ENCODE results near the gene LMBR1.
"Not testable (repeated sequence)": the region's sequence is repeated elsewhere in the genome, so short reads cannot be mapped to it uniquely, and the experiment has no call there.

Gene LMBR1

DNA sequence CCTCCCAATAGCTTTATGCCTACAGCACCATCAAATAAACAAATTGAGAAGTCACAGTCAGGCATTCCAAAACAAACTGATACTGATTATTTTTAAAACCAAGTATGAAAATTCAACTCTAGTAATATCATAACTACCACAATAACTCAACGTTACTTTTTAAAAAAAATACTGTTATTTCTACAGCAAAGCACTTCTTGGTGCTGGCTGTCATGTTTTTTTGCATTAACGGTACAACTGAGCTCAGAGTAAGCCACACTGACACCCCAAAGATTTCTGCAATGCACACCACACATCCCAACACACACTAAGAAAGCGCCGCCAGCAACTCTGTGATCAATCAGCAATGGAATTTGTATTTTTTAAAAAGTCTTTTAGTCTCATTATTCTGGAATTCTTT, 138.8 kb downstream of the LMBR1 start:
- no peak for DNase-seq (ENCODE audit: low read depth in 2 of 2)

DNA sequence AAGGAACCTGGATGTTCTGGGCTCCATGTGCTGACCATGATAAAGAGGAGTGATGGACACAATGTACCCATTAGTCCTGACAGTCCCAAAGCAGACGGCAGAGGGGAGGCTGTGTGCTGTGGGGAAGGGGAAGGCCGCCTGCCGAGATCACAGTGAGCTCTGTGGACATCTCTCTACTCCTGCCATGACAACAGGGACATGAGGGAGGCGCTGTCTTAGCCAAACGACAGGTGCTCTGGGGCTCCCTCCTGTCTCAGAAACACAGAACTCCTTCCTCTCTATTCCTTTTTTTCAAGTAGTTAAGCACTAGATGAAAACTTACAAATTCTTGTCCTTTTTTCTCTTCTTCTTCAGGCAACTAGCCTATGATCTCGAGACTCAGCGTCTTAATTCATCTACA, 139.4 kb downstream of the LMBR1 start:
- no peak for DNase-seq (ENCODE audit: low read depth in 2 of 2)

- DNase-seq (ENCODE audit: low read depth in 2 of 2) = no peak
Observed at GRCh38 chr7:156753229-156753560, 139.8 kb downstream of the LMBR1 start.

DNA sequence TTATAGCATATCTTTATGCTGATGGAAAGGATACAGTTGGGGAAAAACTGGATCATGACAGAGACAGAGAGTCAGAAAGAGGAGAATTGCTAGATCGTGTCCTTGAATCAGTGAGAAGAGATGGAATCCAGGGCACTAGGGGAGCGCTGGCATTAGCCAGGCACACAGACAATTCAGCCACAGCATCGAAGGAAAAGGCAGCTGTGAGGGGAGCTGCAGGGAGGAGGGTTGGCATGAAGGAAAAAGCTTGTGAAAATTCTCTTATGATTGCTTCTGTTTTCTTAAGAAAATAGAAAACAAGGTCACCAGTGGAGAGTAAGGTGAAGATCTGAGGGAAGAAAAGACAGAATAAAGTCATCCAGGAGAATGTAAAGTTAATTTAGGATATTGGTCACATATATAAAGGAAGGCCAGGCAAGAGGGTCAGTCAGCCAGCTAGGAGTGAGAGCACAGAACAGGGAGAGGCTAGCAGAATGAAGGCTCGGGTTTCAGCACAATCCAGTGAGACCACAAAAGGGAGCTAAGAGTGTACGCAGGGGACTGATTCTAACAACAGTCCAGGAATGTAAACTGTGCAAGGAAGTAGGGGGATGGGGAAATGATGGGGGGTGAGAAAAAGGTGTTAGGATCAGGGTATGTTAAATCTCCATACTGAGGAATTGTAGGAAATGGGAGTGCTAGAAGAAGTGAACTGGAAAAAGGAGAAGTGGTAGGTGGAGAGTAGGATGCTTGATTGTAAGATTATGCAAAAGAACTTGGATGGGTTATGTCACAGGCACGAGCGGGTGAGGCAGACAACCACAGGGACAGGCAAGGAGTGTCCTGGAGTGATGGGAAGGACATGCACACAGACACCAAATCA, 140.4 kb downstream of the LMBR1 start:
- no peak for DNase-seq (ENCODE audit: low read depth in 2 of 2)

- DNase-seq (ENCODE audit: low read depth in 2 of 2) = no peak
Observed at GRCh38 chr7:156751319-156751718, 141.7 kb downstream of the LMBR1 start.

DNA sequence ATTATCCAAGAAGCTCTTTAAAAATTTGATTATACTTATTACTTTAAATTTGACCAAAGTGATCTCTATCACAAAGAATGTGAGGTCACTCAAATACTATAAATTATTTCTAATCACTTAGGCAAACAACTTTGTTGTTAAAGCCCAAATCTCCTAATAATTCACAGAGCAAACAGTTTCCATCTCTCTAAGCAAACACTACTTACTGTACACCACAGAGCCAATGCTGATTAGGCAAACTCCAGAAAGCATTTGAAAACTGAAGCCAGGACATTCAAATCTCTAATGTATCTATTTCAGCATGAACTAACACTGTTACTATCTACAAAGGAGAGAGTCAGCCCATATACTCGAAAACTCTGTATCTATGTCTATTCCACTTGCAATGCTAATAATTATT, 145.3 kb downstream of the LMBR1 start:
- DNase-seq (ENCODE audit: low read depth in 2 of 2) = no peak

- no peak for DNase-seq (ENCODE audit: low read depth in 2 of 2)
Observed at GRCh38 chr7:156746891-156747290, 146.1 kb downstream of the LMBR1 start.

GRCh38 chr7:156739596-156739995, 153.4 kb downstream of the LMBR1 start:
- DNase-seq (ENCODE audit: low read depth in 2 of 2) = no peak

GRCh38 chr7:156735851-156736250, 157.1 kb downstream of the LMBR1 start:
- no peak for DNase-seq (ENCODE audit: low read depth in 2 of 2)

DNA sequence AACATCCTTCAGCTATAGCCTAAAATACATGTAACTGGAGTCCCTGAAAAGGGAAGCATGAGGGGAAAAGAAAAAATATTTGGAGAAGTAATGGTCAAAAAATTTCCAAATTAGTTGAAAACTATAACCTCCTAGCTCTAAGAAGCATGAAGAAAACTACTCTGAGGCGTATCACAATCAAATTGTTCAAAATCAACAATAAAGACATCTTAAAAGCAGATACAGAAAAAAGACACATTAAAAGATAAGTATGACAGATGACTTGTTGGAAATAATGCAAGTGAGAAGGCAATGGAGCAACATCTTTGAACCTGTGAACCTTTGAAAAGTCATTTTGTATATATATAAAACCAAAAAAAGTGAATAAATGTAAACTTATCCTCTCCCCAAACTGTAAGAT, 159.3 kb downstream of the LMBR1 start:
- DNase-seq (ENCODE audit: low read depth in 2 of 2) = no peak

DNA sequence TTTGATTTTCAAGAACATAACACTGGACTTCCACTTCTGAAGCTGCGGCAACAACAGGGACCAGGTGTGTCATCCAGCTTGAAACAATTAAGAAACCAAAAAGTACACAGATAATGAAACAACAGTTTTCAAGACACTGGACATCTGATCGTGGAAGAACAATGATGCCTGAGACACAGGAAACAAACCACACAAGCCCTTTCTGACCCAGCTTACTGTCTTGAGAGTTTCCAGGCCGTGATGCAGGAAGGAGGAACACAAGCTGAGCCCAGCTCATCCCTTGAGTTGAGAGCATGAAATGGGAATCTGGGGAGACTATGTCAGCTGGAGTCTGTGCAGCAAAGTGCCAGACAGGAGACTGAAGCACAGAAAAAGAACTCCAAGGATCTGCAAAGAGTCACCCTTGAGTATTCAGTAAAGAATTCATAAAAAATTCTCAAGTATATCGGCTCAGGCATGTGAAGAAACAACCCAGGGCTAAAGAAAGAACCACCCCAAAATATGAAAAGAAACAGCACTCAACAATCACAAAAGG, 160.8 kb downstream of the LMBR1 start:
- DNase-seq (ENCODE audit: low read depth in 2 of 2) = no peak

GRCh38 chr7:156731651-156732050, 161.3 kb downstream of the LMBR1 start:
- DNase-seq (ENCODE audit: low read depth in 2 of 2) = no peak

GRCh38 chr7:156725936-156726335, 167.0 kb downstream of the LMBR1 start:
- DNase-seq (ENCODE audit: low read depth in 2 of 2) = no peak

DNA sequence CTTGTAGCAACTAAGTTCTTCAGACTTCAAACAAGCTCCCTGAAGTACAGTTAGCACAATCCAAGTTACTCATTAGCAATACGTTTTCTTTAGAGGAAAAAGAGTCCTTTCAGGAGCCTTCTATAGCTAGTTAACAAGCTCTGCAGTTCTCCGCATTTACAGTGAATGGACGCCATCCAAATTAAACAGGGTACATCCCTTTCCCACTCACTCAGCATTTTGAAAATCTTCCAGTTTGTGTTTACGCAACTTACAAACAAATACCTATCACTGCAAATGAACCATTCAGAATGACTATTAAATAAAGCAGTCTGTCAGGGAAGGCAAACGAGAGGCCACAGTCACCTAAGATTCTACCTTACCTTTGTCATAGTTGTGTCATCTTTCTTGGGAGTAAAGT, 167.9 kb downstream of the LMBR1 start:
- no peak for DNase-seq (ENCODE audit: low read depth in 2 of 2)

DNA sequence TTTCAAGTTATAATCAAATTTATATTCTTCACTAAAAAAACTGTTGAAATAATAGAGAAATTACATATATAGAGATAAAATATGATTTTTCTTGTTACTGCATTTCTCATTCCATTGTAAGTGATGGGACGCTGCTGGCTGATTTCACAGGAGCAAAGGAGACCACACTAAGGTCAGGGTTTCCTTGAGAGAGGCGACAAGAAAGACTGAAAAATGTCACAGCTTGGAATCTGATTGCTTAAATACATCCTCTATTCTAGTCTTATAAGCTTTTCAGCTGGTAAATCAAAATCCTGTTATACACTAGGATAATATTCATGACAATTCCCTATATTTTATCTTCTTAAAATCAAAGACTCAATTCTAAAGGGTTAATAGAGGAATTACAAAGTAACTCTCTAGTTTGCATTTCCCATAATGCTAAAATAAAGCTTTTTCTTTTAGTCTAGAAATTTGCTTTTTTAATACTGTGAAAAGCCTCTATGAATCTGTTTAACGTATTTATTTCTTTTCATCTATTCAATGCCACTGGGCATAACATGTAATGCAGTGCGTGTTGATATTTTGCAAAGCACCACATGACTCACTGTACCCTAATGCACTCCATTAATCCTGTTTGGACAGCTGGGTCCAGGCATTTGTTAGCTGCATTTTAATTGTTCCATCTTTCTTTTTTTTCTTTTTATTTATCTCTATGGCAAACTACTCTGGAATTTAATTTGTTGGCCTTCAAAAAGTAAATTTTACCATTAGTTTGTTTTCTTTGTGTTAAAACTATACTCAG, 170.7 kb downstream of the LMBR1 start:
- DNase-seq (ENCODE audit: low read depth in 2 of 2) = no peak

DNA sequence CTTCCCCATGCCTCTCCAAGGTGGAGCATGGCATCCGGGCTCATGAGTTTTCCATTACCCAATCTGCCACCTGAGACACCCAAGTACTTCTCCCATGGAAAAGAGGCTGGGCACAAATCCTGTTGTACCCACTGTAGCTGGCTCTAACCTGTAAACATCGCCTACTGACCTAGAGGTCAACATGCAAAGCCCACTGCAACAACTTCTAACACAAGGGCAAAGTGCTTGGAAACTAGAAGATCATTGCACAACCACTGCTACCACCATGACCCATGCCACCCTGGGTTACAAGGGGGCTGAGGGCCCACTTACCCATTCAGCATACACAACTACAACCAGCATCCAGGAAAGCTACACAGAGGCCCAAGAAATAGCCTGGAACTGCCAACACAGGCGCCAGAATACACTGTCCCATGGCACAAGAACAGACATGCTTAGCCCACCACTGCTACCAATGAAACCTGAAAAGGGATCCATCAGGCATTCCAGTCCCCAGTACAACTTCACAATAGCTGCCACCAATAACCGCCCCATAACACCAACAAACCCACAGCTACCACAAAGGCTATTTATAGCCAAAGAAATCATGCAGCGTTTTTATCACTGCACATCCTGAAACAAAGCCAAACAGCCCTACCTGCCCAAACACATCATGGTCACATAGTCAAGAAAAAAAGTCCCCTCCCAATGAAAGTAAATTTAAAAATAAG, 189.1 kb downstream of the LMBR1 start:
- DNase-seq (ENCODE audit: low read depth in 2 of 2) = no peak

DNA sequence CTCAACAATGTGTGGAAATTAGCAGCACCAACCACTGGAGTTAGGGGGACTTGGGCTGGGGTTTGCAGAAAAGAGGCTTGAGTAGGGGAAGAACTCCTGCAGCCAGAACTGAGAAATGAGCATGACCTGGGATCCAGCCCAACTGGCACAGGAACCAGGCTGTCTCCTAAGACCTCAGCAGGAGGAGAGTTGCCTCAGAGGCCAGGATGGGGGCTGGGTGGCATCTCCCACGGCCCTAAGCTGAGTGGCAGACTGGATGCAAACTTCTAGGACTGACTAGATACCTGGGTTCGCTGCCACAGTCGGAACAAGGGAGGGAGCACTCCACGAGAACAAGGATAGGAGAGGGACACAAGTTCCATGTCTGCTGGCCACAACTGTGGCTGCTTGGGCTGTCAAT, 189.8 kb downstream of the LMBR1 start:
- no peak for DNase-seq (ENCODE audit: low read depth in 2 of 2)

DNA sequence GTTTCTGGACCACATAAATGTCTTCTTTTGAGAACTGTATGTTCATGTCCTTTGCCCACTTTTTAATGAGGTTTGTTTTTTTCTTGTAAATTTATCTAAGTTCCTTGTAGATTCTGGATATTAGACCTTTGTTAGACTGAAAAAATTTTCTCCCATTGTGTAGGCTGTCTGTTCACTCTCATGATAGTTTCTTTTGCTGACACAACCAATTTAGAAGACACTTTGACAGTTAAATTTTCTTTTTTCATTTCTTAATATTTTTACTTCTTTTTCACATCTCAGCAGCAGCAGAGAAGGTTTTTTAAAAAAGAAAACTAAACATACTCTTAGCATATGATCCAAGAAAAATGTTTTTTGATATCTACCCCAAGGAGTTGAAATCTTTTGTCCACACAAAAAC, 190.6 kb downstream of the LMBR1 start:
- DNase-seq (ENCODE audit: low read depth in 2 of 2) = no peak

GRCh38 chr7:156701787-156702186, 191.2 kb downstream of the LMBR1 start:
- not testable (repeated sequence) for DNase-seq (ENCODE audit: low read depth in 2 of 2)

- DNase-seq (ENCODE audit: low read depth in 2 of 2) = not testable (repeated sequence)
Observed at GRCh38 chr7:156698512-156698911, 194.5 kb downstream of the LMBR1 start.

GRCh38 chr7:156697283-156697682, 195.7 kb downstream of the LMBR1 start:
- DNase-seq (ENCODE audit: low read depth in 2 of 2) = not testable (repeated sequence)

GRCh38 chr7:156693627-156694026, 199.4 kb downstream of the LMBR1 start:
- DNase-seq (ENCODE audit: low read depth in 2 of 2) = no peak
